A673 (cell line): ENCODE data around the gene RASSF7. TPM values are rescaled to one million over a fixed set of nuclear protein-coding genes. Genes with fewer than 3 reads are reported as not detected.

Experiments
- BruUV-seq: library from RNA; stranded (reverse); fragments of 400-500 nt; replicated peaks from 2 replicates; lab custom pipeline; 2021; lab: Mats Ljungman, UMichigan
- CTCF ChIA-PET: fragments of 300-600 bp; sonication (Branson Sonifier 250); formaldehyde crosslinking; loops from one replicate; lab custom pipeline; 2022; ENCODE audit warnings: antibody characterized with exemption; lab: Charles Lee
- POLR2A ChIA-PET: fragments of 300-600 bp; sonication (Branson Sonifier 250); formaldehyde crosslinking; loops from one replicate; lab custom pipeline; 2022; ENCODE audit warnings: antibody characterized with exemption; ENCODE audit not compliant: low non-redundant PET; lab: Charles Lee
- DNase-seq: peaks from one replicate; pipeline ENCODE4 v3.0.0-alpha.2; 2015; ENCODE audit warnings: low spot score
- H3K27ac ChIP-seq: fragments of 200-600 bp; sonication (generic); 2 replicates; pipeline ENCODE4 v1.5.1; 2016; ENCODE audit warnings: mixed run types, low read depth, mild to moderate bottlenecking, mixed read lengths, antibody characterized with exemption, low read length; ENCODE audit not compliant: poor library complexity, severe bottlenecking
- H3K27me3 ChIP-seq: fragments of 200-600 bp; sonication (generic); replicated peaks from 2 replicates; pipeline ENCODE4 v1.6.1; 2017; ENCODE audit warnings: mixed run types, low read depth, mild to moderate bottlenecking, mixed read lengths, antibody characterized with exemption, low read length; ENCODE audit not compliant: insufficient read depth, poor library complexity
- H3K36me3 ChIP-seq: fragments of 200-600 bp; sonication (generic); 2 replicates; pipeline ENCODE4 v1.6.1; 2016; ENCODE audit warnings: mixed run types, mild to moderate bottlenecking, mixed read lengths, antibody characterized with exemption, low read length; ENCODE audit not compliant: insufficient read depth, poor library complexity, severe bottlenecking
- H3K4me1 ChIP-seq: fragments of 200-600 bp; sonication (generic); 2 replicates; pipeline ENCODE4 v1.6.1; 2017; ENCODE audit warnings: mixed run types, mild to moderate bottlenecking, mixed read lengths, antibody characterized with exemption, low read length; ENCODE audit not compliant: insufficient read depth, poor library complexity, severe bottlenecking
- H3K4me3 ChIP-seq: fragments of 200-600 bp; sonication (generic); 2 replicates; pipeline ENCODE4 v1.5.1; 2016; ENCODE audit warnings: low read depth, mixed run types, mild to moderate bottlenecking, mixed read lengths, low read length; ENCODE audit not compliant: poor library complexity, severe bottlenecking
- H3K9me3 ChIP-seq: fragments of 200-600 bp; sonication (generic); 2 replicates; pipeline ENCODE4 v1.6.1; 2016; ENCODE audit warnings: mixed run types, low read depth, mild to moderate bottlenecking, mixed read lengths, antibody characterized with exemption, low read length; ENCODE audit not compliant: poor library complexity, severe bottlenecking
- EZH2 ChIP-seq: fragments of 200-600 bp; sonication (generic); IDR thresholded peaks from 2 replicates; pipeline ENCODE4 v1.6.1; 2017; ENCODE audit warnings: borderline replicate concordance, low read depth, mild to moderate bottlenecking, mixed read lengths, antibody characterized with exemption, low read length; ENCODE audit not compliant: poor library complexity, severe bottlenecking
- intact Hi-C: fragments of 100-400 bp; cut with micrococcal nuclease; formaldehyde crosslinking; loops from one replicate; pipeline ENCODE4 v1.10.0; 2022; ENCODE audit not compliant: unreplicated experiment
- total RNA-seq: library from RNA; stranded (reverse); gene quantifications from 2 replicates; pipeline ENCODE4 v1.2.3, GENCODE V29; 2021
- TF ChIP-seq, protein P1 (sequence below): fragments of 300-800, 200-600 bp; sonication (generic); conservative IDR thresholded peaks from 2 replicates; pipeline ENCODE4 v1.5.1; 2017; ENCODE audit warnings: low read depth, mild to moderate bottlenecking, antibody characterized with exemption, low read length, moderate library complexity, mixed read lengths

Gene RASSF7
- total RNA-seq, 1 experiment from 2014 or later: 4.6 TPM

DNA sequence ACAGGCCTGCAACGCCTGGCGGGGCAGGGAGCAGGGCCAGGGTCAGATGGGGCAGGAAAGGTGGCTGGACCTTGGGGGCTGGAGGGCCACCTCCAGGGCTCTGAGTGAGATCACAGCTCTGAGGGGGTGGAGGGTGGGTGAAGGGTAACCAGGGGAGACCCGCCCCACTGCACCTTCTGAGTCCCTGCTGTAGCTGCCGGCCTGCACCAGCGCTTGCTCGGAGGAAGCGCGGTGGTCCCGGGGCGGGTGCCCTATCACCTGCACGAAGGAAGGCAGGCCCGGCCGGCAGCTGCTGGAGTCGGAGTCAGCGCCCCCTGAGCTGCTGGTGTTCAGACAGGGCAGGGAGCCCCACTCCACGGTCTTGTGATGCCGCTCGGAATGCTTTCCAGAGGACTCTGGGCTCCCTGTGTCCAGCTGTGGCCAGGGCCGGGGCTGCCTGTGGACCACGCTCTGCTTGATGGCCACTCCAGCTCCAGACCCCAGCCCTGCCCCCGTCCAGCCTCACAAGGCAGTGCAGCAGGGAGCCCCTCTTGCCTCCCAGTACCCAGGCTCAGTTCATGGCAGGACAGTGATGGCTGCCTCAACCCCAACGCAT is 4.0 kb upstream of the RASSF7 start:
- Histone ChIP-seq H3K27me3 (peaks cover 22% of the 10 kb centered on the region), H3K4me1 (peaks cover 14% of the 10 kb centered on the region), H3K36me3 (no peaks in the 10 kb centered on the region), H3K27ac (no peak overlapping the region), H3K9me3 (no peaks in the 10 kb centered on the region), H3K4me3 (no peak overlapping the region)
- DNase-seq: no peak
- ChIA-PET POLR2A (no interaction called here), CTCF (no interaction called here)
- TF ChIP-seq, protein P1, sequence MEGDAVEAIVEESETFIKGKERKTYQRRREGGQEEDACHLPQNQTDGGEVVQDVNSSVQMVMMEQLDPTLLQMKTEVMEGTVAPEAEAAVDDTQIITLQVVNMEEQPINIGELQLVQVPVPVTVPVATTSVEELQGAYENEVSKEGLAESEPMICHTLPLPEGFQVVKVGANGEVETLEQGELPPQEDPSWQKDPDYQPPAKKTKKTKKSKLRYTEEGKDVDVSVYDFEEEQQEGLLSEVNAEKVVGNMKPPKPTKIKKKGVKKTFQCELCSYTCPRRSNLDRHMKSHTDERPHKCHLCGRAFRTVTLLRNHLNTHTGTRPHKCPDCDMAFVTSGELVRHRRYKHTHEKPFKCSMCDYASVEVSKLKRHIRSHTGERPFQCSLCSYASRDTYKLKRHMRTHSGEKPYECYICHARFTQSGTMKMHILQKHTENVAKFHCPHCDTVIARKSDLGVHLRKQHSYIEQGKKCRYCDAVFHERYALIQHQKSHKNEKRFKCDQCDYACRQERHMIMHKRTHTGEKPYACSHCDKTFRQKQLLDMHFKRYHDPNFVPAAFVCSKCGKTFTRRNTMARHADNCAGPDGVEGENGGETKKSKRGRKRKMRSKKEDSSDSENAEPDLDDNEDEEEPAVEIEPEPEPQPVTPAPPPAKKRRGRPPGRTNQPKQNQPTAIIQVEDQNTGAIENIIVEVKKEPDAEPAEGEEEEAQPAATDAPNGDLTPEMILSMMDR: no peak
- no peak for TF ChIP-seq EZH2
- no TSS peak for BruUV-seq
- intact Hi-C loops: loop anchor here (10.0 kb wide), 1 partner anchor 168 kb away; no protein-coding TSS in a partner anchor

DNA sequence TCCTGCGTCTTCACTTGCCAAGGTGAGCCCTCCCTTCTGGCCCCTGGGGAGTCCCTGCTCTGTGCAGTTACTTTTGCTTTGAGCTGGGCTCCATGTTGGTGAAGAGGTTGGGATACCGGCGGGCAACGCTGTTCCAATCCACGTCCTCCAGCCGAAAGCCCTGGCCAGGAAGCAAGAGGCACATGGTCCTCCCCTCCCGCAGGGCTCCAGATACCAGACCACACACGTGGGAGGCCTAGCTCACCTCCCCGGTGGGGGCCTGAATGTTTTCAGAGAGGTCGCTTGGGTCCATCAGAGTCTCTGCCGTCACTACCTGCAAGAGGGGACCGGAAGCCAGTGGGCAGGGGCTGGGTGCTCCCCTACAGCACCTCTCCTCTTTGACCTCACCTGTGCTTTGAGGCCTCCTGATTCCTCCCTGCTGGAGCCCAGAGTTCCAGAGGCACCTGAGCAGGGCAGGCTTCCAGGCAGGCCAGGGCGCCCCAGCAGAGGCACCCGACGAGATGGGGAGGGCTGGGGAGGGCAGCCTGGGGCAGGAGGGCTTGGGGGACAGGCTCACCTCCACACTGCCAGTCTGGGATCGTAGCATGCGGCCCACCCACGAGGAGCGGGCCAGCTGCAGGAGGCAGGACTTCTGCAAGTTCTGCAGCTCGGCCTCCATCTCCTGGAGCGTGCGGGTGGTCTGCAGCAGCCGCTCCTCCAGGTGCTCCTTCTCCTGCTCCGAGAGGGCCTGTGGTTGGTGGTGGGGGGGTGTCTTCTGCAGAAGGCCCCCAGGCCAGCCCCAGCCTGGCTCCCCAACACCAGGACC is 3.2 kb upstream of the RASSF7 start:
- Histone ChIP-seq H3K27ac (no peak overlapping the region), H3K4me3 (no peak overlapping the region), H3K9me3 (no peaks in the 10 kb centered on the region), H3K27me3 (peaks cover 22% of the 10 kb centered on the region), H3K4me1 (peaks cover 15% of the 10 kb centered on the region), H3K36me3 (no peaks in the 10 kb centered on the region)
- ChIA-PET CTCF (no interaction called here), POLR2A (no interaction called here)
- DNase-seq: no peak
- no TSS peak for BruUV-seq
- no peak for TF ChIP-seq EZH2
- TF ChIP-seq, protein P1: no peak
- intact Hi-C loops: loop anchor here (10.0 kb wide), 1 partner anchor 167 kb away; no protein-coding TSS in a partner anchor

DNA sequence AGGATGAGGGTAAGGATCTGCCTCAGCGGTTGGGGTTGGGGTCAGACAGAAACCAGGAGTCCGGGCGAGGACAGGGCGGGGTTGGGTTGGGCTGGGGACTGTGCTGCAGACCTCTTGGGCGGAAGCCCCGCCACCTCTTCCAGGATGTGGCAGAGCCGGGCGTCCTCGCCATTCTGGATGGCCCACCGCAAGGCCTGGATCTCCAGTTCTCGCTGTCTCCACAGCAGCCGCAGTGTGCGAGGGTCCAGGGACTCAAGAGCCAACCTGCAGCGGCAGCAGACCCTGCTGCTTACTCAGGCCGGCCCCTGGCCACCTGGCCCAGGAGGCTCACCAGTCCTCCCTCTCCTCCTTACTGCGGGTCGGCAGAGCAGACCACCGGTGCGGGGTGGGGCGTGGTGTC is 2.3 kb upstream of the RASSF7 start:
- no TSS peak for BruUV-seq

More for the DNA sequence above, 2.3 kb upstream of the RASSF7 start:
- Histone ChIP-seq H3K9me3 (no peaks in the 10 kb centered on the region), H3K4me1 (peaks cover 15% of the 10 kb centered on the region), H3K36me3 (no peaks in the 10 kb centered on the region), H3K27ac (no peak overlapping the region), H3K27me3 (peaks cover 22% of the 10 kb centered on the region), H3K4me3 (no peak overlapping the region)
- intact Hi-C loops: loop anchor here (10.0 kb wide), 1 partner anchor 166 kb away; no protein-coding TSS in a partner anchor
- no peak for TF ChIP-seq EZH2
- TF ChIP-seq, protein P1: no peak
- POLR2A ChIA-PET: interaction anchor here (0.5 kb wide), 1 partner anchor 49 kb away, joined by 3 read pairs; no protein-coding TSS in a partner anchor
- DNase-seq: no peak
- CTCF ChIA-PET: no interaction called here
